ENCODE data around the gene TIMM17B.

GRCh38 chrX:48901069-48901468 is 3.5 kb upstream of the TIMM17B start:
- TF ChIP-seq POLR2A (IDR thresholded peaks at IDR 0.05), result no peak
- no peak for TF ChIP-seq CTCF (IDR thresholded peaks at IDR 0.05)

All from Peyer's patch (tissue), 4 donors.